GM19397 (cell line): ENCODE data around the gene RAVER2.
"Not testable (repeated sequence)": the region's sequence is repeated elsewhere in the genome, so short reads cannot be mapped to it uniquely, and the experiment has no call there.

Experiments used
- ATAC-seq: cut with Tn5 transposase; IDR thresholded peaks from one replicate; pipeline ENCODE4 v1.9.1; 2021; ENCODE audit warnings: mild to moderate bottlenecking, moderate library complexity; ENCODE audit not compliant: unreplicated experiment

The RAVER2 gene

DNA sequence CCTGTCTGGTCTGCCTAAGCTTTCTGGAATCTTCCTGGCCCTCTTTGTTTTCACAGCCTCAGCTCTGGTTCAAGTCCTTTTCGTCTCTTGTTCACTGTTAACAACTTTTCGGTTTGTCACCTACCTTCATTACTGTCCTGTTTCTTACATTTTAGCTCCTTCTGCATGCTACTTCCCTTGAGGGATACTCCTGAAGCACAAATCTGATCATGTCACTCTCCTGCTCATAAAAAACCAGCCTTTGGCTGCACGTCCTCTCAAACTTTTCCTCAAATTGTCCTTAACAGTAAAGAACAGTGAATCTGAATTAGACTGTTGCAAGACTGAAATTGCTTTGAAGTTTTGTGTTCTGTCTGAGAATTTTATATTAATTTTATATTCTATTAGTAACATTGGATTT is 3.3 kb downstream of the RAVER2 start:
- ATAC-seq: no peak

DNA sequence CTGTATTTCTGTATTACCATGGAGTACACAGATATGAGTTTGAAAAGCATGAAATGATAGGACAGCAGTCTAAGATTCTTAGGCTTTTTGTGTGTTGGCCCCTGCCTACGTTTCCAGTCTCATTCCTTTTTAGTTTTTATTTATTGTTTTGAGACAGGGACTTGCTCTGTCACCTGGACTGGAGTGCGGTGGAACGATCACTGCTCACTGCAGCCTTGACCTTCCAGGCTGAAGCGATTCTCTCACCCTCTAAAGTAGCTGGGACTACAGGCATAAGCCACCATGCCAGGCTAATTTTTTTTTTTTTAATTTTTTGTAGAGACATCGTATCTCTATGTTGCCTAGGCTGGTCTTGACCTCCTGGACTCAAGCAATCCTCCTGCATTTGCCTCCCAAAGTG is 3.8 kb downstream of the RAVER2 start:
- no peak for ATAC-seq

DNA sequence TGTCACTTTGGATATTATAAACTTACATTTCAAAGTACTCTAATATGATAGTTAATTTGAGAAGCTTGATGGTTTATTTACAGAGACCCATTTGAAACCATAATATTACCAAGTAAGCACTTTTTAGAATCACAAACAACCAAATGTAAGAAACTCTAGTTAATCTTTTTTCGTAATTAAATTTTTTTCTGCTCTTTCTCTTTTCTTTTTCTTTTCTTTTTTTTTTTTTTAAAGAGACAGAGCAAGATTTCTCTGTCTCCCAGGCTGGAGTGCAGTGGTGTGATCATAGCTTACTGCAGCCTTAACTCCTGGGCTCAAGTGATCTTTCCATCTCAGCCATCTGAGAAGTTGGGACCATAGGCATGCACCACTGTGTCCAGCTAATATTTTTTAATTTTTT is 5.2 kb downstream of the RAVER2 start:
- ATAC-seq: no peak

DNA sequence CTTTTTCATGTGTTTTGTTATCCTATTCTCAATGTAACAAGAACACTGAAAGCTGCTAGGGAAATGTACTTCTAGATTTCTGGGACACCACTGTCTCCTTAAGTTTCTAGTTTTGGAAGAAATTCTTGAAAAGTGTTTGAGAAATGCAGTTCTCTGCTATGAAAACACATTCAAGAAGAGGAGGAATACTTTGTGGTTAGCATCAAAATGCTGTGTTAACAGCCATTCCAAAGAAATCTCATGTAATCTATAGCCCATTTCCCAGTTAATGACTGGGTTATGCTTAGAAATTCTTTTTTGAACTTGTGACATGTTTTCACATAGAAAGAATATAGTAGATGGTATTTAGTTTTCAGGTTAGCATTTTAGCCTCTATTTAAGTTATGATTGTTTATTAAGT is 6.0 kb downstream of the RAVER2 start:
- no peak for ATAC-seq

DNA sequence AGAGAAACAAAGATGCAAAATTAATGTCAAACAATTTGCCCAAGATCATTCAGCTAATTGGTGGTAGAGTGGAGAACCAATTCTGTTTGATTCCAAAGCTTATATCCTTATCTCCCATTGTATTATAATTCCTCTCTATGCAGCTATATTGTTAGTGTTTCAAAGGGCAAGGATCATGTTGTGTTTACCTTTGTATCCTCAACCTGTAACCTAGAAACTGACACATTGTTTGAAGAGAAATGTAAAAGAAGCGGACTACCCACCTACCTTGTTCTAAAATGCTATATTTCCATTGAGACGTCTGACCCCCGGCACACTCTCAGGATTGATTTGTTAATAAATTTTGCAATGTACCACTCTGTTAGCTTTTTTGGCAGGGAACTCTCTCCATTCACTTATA is 9.3 kb downstream of the RAVER2 start:
- ATAC-seq: no peak

DNA sequence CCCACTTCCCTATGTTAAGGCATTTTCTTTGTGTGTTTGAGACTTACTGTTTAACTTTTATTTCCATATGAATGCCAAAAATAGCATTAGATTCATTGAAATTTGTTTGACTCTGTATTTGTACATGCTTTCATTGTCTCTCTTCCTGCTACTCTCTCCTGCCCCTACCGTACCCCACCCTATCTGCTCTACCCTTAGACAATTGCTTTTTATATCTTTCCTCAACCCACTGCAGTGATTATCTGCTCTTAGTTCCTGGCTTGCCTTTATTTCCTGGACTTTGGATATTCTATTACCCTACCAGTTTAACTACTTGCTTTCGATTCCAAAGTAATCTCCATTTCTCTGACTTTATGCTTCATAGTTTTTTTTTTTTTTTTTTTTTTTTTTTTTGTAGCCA is 10.5 kb downstream of the RAVER2 start:
- no peak for ATAC-seq

DNA sequence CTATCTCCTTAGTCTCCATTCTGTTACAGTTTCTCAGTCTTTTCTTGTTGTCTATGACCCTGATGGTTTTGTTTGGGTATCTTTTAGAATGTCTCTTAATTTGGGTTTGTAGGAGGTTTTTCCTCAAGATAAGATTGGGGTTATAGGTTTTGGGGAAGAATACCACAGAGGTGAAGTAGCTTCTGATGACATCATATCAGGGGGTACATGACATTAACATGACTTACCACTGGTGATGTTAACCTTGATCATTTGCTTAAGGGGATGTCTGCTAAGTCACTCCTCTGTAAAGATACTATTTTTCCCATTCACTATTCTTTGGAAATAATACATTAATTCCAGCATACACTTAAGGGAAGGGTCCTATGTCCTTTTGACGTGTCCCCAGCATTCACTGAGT is 11.9 kb downstream of the RAVER2 start:
- no peak for ATAC-seq

DNA sequence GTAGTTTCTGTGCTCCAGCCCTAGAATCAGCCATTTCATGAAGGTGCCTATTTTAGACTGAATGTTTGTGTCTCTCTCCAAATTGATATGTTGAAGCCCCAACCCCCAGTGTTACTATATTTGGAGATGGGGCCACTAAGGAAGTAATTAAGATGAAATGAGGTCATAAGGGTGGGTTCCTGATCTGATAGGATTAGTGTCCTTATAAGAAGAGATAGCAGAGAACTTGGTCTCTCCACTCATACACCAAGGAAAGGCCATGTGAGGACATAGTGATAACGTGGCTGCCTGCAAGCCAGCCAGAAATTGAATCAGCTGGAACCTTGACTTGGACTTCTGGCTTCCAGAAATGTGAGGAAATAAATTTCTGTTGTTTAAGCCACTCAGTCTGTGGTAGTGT is 12.3 kb downstream of the RAVER2 start:
- ATAC-seq: no peak

DNA sequence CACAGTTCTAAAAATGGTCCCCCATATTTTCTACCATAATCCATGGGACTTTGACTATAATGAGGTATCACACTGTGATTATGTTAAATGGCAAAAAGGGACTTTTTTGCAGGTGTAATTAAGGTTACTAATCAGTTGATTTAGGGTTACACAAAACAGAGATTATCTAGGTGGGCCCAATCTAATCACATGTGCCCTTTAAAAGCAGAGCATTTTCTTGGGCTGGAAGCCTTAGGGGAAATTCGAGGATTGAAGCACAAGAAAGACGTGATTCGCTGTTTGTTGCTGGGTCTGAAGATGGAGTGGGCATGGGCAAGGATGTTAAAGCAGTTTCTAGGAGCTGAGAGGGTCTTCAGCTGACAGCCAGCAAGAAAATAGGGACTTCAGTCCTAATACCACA is 13.4 kb downstream of the RAVER2 start:
- no peak for ATAC-seq

DNA sequence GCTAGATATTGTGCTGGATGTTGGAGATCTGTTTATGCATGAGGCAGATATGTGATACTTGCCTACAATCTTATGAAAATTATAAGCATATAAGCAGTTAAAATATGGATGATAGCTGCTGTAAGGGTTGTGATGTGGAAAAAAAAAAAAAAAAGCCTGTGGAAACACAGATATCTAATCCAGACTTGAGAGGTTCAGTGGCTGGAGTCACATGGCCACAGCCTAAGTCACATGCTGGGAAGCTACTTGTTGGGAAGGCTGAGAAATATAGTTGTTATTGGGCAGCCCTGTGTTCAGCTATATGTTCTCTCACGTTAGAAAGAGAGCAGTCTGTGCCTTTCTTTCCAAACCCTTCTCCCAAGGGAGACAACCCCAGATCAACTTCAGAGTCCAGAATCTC is 15.1 kb downstream of the RAVER2 start:
- no peak for ATAC-seq

DNA sequence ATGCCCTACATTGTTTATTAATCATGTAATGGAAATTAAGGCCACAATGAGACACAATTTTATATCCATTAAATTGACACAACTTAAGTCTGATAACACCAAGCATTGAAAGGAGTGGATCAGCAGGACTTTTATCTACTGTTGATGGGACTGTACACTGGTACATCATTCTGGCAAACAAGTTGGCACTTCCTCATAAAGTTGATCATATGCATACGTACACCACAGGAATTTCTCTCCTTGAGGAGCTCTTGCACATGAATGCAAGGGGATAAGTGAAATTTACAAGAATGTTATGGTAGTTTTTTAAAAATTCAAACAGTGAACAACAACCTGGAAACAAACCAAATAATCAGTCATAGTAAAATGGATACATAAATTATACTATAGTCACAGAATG is 20.1 kb downstream of the RAVER2 start:
- ATAC-seq: no peak

DNA sequence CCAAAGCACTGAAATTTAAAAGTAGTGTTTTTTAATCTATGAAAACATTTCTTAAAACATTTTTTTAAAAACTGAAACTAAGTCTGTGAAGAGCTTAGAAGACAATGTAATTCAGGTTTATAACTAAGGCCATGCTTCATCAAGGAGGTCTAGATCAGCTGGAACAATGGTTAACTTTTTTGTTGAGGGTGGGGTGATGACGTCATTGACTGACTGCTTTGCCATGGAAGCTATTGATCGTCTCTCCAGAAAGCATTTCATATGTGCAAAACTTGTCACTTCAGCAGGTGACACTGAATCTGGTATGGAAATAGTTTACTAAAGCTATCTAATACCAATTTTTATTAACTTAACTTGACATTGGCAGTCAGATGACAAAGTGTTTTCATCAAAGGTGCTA is 21.0 kb downstream of the RAVER2 start:
- ATAC-seq: no peak

DNA sequence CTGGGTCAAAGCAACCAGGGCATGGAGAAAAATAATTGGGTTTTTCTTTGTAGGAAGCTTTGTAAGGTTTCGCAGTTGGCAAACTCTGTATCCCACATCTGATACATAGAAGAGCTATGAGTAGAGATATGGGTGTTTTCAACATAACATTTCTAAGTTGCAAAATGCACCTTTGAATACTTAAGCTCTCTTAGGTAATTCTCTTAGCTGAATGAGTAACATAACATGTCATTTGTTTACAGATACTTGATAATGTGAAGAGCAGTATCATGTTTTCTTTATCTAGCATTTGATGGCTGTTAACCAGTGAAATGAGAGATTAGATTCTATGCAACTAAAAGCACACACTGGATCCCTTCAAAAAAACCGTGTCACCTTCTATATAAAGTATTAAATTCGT is 21.6 kb downstream of the RAVER2 start:
- no peak for ATAC-seq

DNA sequence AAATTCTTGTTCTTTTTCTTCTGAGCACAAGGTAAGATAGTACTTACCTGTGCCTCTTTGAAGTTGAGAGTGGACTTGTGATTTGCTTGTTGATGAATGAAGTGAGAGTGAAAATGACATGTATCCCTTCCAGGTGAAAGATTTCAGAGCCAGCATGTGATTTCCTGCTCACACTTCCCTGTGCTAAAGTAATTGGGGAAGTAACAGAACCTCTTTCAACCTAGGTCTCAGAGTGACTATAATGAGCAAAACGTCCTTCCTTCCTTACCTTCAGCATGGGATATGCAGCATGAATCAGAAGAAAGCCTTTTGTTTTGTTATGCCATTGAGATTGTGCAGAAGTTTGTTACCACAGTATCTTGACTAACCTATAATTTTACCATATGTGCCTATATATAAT is 24.6 kb downstream of the RAVER2 start:
- no peak for ATAC-seq

DNA sequence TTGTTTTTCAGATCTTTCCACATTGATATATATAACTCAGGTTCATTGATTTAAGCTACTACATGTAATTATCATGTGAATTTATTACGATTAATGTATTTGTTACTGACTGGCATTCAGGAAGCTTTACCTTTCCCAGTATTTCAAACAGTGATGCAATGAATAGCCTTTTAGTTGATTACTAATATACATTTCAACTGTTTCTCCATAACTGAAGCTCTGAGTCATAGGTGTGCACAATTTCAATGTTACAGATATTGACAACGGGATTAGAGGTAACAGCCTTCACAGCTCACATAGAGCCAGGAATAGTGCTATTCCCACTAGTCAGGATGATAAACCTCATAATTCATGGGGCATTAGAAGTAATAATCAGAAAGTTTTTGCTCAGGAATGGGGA is 25.1 kb downstream of the RAVER2 start:
- ATAC-seq: no peak

DNA sequence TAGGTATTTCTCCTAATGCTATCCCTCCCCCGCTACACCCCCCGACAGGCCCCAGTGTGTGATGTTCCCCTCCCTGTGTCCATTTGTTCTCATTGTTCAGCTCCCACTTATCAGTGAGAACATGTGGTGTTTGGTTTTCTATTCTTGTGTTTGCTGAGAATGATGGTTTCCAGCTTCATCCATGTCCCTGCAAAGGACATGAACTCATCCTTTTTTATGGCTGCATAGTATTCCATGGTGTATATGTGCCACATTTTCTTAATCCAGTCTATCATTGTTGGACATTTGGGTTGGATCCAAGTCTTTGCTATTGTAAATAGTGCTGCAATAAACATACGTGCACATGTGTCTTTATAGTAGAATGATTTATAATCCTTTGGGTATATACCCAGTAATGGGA is 28.4 kb downstream of the RAVER2 start:
- not testable (repeated sequence) for ATAC-seq

DNA sequence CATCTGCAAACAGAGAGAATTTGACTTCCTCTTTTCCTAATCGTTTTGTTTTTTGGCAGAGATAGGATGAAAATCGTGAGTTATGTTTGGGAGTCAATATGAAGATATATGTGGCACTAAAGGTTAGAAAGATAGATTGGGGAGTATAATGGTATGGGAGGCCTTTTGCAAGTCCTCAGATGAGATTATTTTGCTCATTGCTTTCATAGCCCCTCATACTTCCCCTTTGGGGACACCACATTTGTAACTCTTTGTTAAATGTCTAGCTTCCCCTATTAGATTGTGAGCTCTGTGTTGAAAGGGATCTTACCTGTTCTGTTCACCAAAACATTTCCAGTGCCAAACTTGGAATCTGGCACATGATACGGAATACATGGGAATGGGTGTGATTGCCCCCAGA is 30.2 kb downstream of the RAVER2 start:
- no peak for ATAC-seq

DNA sequence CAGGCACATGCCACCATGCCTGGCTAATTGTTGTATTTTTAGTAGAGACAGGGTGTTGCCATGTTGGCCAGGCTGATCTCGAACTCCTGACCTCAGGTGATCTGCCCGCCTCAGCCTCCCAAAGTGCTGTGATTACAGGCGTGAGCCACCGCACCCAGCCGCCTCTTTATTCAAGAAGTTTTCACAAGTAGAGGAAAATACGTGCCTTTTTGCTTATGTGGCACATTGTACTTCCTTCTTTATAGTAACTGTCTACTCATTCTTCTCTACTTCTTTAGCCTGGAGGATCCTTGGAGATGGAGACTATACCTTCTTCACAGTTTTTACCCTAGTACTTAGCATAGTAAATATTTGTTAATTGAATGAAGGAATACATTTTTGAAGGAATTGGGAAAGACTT is 37.2 kb downstream of the RAVER2 start:
- not testable (repeated sequence) for ATAC-seq

DNA sequence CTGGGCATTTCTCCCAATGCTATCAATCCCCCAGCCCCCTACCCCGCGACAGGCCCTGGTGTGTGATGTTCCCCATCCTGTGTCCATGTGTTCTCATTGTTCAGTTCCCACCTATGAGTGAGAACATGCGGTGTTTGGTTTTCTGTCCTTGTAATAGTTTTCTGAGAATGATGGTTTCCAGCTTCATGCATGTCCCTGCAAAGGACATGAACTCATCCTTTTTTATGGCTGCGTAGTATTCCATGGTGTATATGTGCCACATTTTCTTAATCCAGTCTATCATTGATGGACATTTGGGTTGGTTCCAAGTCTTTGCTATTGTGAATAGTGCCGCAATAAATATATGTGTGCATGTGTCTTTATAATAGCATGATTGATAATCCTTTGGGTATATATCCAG is 38.0 kb downstream of the RAVER2 start:
- ATAC-seq: not testable (repeated sequence)

DNA sequence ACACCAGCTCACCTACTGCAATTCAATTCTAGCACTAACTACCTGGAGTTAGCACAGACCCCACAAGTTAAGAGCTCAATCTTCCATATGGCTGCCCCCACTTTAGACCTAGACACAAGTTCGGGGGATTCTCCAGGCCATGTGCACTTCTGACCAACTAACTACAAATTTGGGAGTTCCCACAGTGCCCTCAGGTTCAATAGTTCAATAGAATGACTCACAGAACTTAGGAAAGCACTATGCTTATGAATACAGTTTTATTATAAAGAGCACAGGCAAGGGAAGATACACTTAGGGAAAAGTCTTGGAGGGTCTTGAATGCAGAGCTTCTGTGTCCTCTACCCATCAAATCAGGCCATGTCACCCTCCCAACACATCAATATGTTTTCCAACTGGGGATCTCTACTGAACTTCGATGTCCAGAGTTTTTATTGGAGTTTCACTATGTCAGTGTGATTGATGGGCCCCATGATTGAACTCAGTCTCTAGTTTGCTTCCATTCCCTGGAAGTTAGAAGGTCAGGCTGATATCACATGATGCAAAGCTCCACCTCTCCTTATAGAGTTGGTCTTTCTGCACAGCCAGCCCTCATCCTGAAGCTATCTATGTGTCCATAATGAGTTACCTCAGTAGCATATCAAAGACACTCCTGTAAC is 46.1 kb downstream of the RAVER2 start:
- no peak for ATAC-seq

DNA sequence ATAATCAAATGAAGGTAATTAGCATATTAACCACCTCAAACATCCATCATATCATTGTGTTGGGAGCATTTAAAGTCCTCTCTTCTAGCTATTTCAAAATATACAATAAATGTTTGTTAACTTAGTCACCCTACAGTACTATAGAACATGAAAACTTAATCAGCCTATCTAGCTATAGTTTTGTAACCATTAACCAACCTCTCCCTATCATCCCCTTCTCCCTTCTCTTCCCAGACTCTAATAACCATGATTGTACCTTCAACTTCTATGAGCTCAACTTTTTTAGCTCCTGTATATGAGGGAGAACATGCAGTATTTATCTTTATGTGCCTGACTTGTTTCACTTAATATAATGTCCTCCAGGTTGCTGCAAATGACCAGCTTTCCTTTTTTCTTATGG is 54.0 kb downstream of the RAVER2 start:
- no peak for ATAC-seq

DNA sequence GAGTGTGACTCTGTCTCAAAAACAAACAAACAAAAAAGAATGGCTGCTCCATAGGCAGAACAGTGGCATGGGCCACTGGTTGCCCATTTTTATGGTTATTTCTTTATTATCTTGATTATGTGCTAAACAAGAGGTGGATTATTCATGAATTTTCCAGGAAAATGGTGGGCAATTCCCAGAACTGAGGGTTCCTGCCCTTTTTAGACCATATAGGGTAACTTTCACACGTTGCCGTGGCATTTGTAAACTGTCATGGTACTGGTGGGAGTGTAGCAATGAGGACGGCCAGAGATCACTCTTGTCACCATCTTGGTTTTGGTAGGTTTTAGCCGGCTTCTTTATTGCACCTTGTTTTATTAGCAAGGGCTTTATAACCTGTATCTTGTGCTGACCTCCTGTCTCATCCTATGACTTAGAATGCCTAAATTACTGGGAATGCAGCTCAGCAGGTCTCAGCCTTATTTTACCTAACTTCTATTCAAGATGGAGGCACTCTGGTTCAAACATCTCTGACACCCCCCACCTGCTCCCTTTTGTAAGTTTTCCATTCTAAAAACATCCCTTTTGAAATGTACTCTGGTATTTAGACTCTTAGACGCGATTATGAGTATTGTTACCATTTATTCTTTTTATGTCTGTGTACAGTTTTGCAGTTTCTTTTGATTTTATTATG is 57.1 kb downstream of the RAVER2 start:
- no peak for ATAC-seq

DNA sequence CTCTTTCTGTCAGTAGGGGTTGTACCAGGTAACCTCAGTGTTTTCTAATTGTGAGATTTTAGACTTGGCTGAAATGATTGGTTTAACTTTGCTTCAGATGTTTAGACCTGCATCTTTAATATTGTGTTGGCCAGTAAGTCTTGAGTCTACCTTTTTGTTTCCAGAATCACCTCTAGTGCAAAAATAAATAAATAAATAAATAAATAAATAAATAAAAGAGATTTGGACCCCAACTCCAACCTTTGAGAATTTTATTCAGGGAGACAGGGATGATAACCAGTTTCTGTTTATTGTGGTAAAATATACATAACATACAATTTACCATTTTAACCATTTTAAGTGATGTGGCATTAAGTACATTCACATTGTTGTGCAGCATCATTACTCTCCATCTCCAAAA is 64.4 kb downstream of the RAVER2 start:
- ATAC-seq: no peak
